ENCODE data around the gene F2R.

- no peak for TF ChIP-seq CTCF (IDR thresholded peaks at IDR 0.05)
- no peak for TF ChIP-seq POLR2A (IDR thresholded peaks at IDR 0.05)
Measured at GRCh38 chr5:76714751-76715485, 1.0 kb upstream of the F2R start.

Data from transverse colon (tissue), 3 donors.